Left renal pelvis (tissue), 4 donors: Measurements from ENCODE around the gene SPRR4. TPM values are rescaled to one million over a fixed set of nuclear protein-coding genes. Genes with fewer than 3 reads are reported as not detected.

Experiments
- DNase-seq, 4 donors: peaks; one replicate each; pipeline ENCODE4 v3.0.0-alpha.2; 2013; ENCODE audit warnings: low read depth in 4 of 4, low spot score in 3 of 4
- polyA plus RNA-seq, 4 donors: library from polyadenylated mRNA; unstranded; fragments of 120-200 nt; gene quantifications; one replicate each; pipeline ENCODE4 v1.2.1, GENCODE V29; 2013; ENCODE audit not compliant: insufficient read length in 4 of 4

The SPRR4 gene
- not detected for polyA plus RNA-seq

GRCh38 chr1:152970495-152970894 lies at the start of gene SPRR4:
Gene SPRR4, plus strand, starts transcription at chr1:152970648. Its CDS starts 1,243 bp downstream, at chr1:152971891.
- DNase-seq, result no peak

- no peak for DNase-seq
Observed at GRCh38 chr1:152924191-152924590, 46.3 kb upstream of the SPRR4 start.

GRCh38 chr1:152926091-152926490 lies 44.4 kb upstream of the SPRR4 start:
- DNase-seq, result no peak

GRCh38 chr1:152928671-152929070 lies 41.8 kb upstream of the SPRR4 start:
- DNase-seq, result no peak

- DNase-seq, result no peak
Observed at GRCh38 chr1:152932170-152932811, 38.2 kb upstream of the SPRR4 start.

- no peak for DNase-seq
Observed at GRCh38 chr1:152933196-152933595, 37.3 kb upstream of the SPRR4 start.

- no peak for DNase-seq
Observed at GRCh38 chr1:152940614-152941013, 29.8 kb upstream of the SPRR4 start.

- no peak for DNase-seq
Observed at GRCh38 chr1:152941037-152941711, 29.3 kb upstream of the SPRR4 start.

GRCh38 chr1:152942161-152942560 lies 28.3 kb upstream of the SPRR4 start:
- DNase-seq, result no peak

GRCh38 chr1:152946248-152946647 lies 24.2 kb upstream of the SPRR4 start:
- no peak for DNase-seq

- DNase-seq, result no peak
Observed at GRCh38 chr1:152946651-152947256, 23.7 kb upstream of the SPRR4 start, which contains the start of gene SPRR5. Gene SPRR5, plus strand, starts transcription at chr1:152947206. Its CDS starts 1,349 bp downstream, at chr1:152948555.

GRCh38 chr1:152951711-152952110 lies 18.7 kb upstream of the SPRR4 start:
- DNase-seq, result no peak

GRCh38 chr1:152953761-152954160 lies 16.7 kb upstream of the SPRR4 start:
- no peak for DNase-seq

GRCh38 chr1:152954436-152954835 lies 16.0 kb upstream of the SPRR4 start:
- DNase-seq, result no peak

- no peak for DNase-seq
Observed at GRCh38 chr1:152957561-152957960, 12.9 kb upstream of the SPRR4 start.

GRCh38 chr1:152959273-152959672 lies 11.2 kb upstream of the SPRR4 start:
- DNase-seq, result no peak

GRCh38 chr1:152959801-152960451 lies 10.5 kb upstream of the SPRR4 start:
- DNase-seq, result no peak

- DNase-seq, result no peak
Observed at GRCh38 chr1:152960452-152961044, 9.9 kb upstream of the SPRR4 start.

- DNase-seq, result no peak
Observed at GRCh38 chr1:152961226-152961891, 9.1 kb upstream of the SPRR4 start.

- no peak for DNase-seq
Observed at GRCh38 chr1:152962876-152963415, 7.5 kb upstream of the SPRR4 start.
